BJ (cell line): ENCODE data around the gene LYPD5. TPM values are rescaled to one million over a fixed set of nuclear protein-coding genes. Genes with fewer than 3 reads are reported as not detected.

ENCODE experiments used
- CTCF ChIA-PET: fragments of 350-600 bp; formaldehyde crosslinking; extraction: SDS; loops from one replicate; lab custom pipeline; 2021; ENCODE audit warnings: antibody characterized with exemption, inconsistent platforms; lab: Yijun Ruan, JAX
- POLR2A ChIA-PET: fragments of 300-600 bp; sonication (Branson Sonifier 250); formaldehyde crosslinking; extraction: SDS; loops from one replicate; lab custom pipeline; 2021; ENCODE audit warnings: antibody characterized with exemption; lab: Charles Lee
- DNase-seq: peaks from one replicate; pipeline ENCODE4 v3.0.0-alpha.2; 2011; ENCODE audit warnings: low read depth
- H3K27me3 ChIP-seq: 2 replicates; pipeline ENCODE4 v1.6.0; 2011; ENCODE audit warnings: low read length; ENCODE audit not compliant: control insufficient read depth, insufficient read depth
- H3K36me3 ChIP-seq: 2 replicates; pipeline ENCODE4 v1.5.1; 2011; ENCODE audit warnings: low read length; ENCODE audit not compliant: control insufficient read depth, insufficient read depth
- H3K4me3 ChIP-seq: 2 replicates; pipeline ENCODE4 v1.5.1; 2011; ENCODE audit warnings: low read depth, mild to moderate bottlenecking, control low read depth, low read length
- CTCF ChIP-seq: IDR thresholded peaks from 2 replicates; pipeline ENCODE4 v1.5.1; 2011; ENCODE audit warnings: low read depth, mild to moderate bottlenecking, control low read depth, inconsistent platforms, low read length, moderate library complexity; ENCODE audit not compliant: insufficient read depth
- polyA plus RNA-seq: library from polyadenylated mRNA; depleted of rRNA; stranded (reverse); fragments of >200 nt; gene quantifications from 2 replicates; pipeline ENCODE4 v1.2.3, GENCODE V29; 2011

Gene LYPD5
- polyA plus RNA-seq, 1 experiment = 0.40 TPM

GRCh38 chr19:43760941-43761340, 41.3 kb downstream of the LYPD5 start:
- no peaks in the 10 kb centered on the region for H3K27me3 ChIP-seq
- no peaks in the 10 kb centered on the region for H3K36me3 ChIP-seq
- ChIA-PET CTCF (interaction anchor here (1.5 to 5.4 kb wide), 3 partner anchors 14 to 24 kb away, joined by 5 to 38 read pairs (median 11); no protein-coding TSS in a partner anchor), POLR2A (no interaction called here)
- no peak overlapping the region for H3K4me3 ChIP-seq
- no peak for DNase-seq
- TF ChIP-seq CTCF = no peak

GRCh38 chr19:43759515-43759914, 42.7 kb downstream of the LYPD5 start:
- no peak for DNase-seq
- CTCF ChIA-PET = interaction anchor here (1.0 to 6.2 kb wide), 6 partner anchors 8 to 91 kb away, joined by 4 to 44 read pairs (median 11); no protein-coding TSS in a partner anchor
- H3K27me3 ChIP-seq = no peaks in the 10 kb centered on the region

GRCh38 chr19:43755256-43755801, 46.9 kb downstream of the LYPD5 start:
- CTCF ChIA-PET = interaction anchor here (0.7 to 6.2 kb wide), 5 partner anchors 10 to 47 kb away, joined by 3 to 44 read pairs (median 10); partner anchors contain the start of gene LYPD5

More at GRCh38 chr19:43759515-43759914, 42.7 kb downstream of the LYPD5 start:
- Histone ChIP-seq H3K36me3 (no peaks in the 10 kb centered on the region), H3K4me3 (no peak overlapping the region)
- POLR2A ChIA-PET = no interaction called here
- peak; percentile 61 for TF ChIP-seq CTCF

GRCh38 chr19:43754503-43755255, 47.6 kb downstream of the LYPD5 start, which contains the start of gene SMG9:
TSS of gene SMG9 (minus strand) at chr19:43754962. CDS start at chr19:43750741, 4,221 bp downstream.
- TF ChIP-seq CTCF = no peak
- DNase-seq = peak; percentile 81
- ChIA-PET CTCF (interaction anchor here (0.7 to 6.2 kb wide), 3 partner anchors 9 to 48 kb away, joined by 3 to 44 read pairs (median 10); partner anchors contain the start of gene LYPD5), POLR2A (interaction anchor here (0.6 to 1.1 kb wide), 2 partner anchors 11 to 45 kb away, joined by 3 read pairs; no protein-coding TSS in a partner anchor)
- Histone ChIP-seq H3K36me3 (peaks cover 9% of the 10 kb centered on the region), H3K27me3 (no peaks in the 10 kb centered on the region), H3K4me3 (peak within 1 kb of the TSS; percentile 62)

More at GRCh38 chr19:43755256-43755801, 46.9 kb downstream of the LYPD5 start:
- H3K36me3 ChIP-seq = peaks cover 3% of the 10 kb centered on the region
- peak overlapping the region; percentile 62 for H3K4me3 ChIP-seq
- no peak for DNase-seq
- H3K27me3 ChIP-seq = no peaks in the 10 kb centered on the region
- no peak for TF ChIP-seq CTCF
- POLR2A ChIA-PET = no interaction called here

GRCh38 chr19:43754253-43754502, 48.1 kb downstream of the LYPD5 start:
- POLR2A ChIA-PET = interaction anchor here (0.6 to 1.1 kb wide), 2 partner anchors 11 to 45 kb away, joined by 3 read pairs; no protein-coding TSS in a partner anchor
- no peak for DNase-seq
- Histone ChIP-seq H3K36me3 (peaks cover 11% of the 10 kb centered on the region), H3K27me3 (no peaks in the 10 kb centered on the region), H3K4me3 (peak overlapping the region; percentile 62)
- CTCF ChIA-PET = interaction anchor here (2.7 to 6.2 kb wide), 2 partner anchors 8 to 14 kb away, joined by 10 to 44 read pairs; no protein-coding TSS in a partner anchor
- TF ChIP-seq CTCF = no peak
